Stimulated activated CD8-positive, alpha-beta memory T cell treated with anti-CD3 and anti-CD28 coated beads, Interleukin-15, amount 100 ng/mL, for 4 hours (primary cell): ENCODE data around the gene FASTK.

Source experiments
- DNase-seq, 2 donors: peaks; one replicate each; pipeline ENCODE4 v3.0.0-alpha.2; 2020; ENCODE audit warnings: low read depth in 2 of 2

The FASTK gene, protein sequence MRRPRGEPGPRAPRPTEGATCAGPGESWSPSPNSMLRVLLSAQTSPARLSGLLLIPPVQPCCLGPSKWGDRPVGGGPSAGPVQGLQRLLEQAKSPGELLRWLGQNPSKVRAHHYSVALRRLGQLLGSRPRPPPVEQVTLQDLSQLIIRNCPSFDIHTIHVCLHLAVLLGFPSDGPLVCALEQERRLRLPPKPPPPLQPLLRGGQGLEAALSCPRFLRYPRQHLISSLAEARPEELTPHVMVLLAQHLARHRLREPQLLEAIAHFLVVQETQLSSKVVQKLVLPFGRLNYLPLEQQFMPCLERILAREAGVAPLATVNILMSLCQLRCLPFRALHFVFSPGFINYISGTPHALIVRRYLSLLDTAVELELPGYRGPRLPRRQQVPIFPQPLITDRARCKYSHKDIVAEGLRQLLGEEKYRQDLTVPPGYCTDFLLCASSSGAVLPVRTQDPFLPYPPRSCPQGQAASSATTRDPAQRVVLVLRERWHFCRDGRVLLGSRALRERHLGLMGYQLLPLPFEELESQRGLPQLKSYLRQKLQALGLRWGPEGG

GRCh38 chr7:151080522-151081169 lies at the start of gene FASTK:
TSS of gene FASTK (minus strand) at chr7:151080809. CDS start at chr7:151080766, 43 bp downstream.
- peak; percentile 75 to 77 for DNase-seq

GRCh38 chr7:151129960-151130591 lies 49.5 kb upstream of the FASTK start:
- no peak for DNase-seq

DNA sequence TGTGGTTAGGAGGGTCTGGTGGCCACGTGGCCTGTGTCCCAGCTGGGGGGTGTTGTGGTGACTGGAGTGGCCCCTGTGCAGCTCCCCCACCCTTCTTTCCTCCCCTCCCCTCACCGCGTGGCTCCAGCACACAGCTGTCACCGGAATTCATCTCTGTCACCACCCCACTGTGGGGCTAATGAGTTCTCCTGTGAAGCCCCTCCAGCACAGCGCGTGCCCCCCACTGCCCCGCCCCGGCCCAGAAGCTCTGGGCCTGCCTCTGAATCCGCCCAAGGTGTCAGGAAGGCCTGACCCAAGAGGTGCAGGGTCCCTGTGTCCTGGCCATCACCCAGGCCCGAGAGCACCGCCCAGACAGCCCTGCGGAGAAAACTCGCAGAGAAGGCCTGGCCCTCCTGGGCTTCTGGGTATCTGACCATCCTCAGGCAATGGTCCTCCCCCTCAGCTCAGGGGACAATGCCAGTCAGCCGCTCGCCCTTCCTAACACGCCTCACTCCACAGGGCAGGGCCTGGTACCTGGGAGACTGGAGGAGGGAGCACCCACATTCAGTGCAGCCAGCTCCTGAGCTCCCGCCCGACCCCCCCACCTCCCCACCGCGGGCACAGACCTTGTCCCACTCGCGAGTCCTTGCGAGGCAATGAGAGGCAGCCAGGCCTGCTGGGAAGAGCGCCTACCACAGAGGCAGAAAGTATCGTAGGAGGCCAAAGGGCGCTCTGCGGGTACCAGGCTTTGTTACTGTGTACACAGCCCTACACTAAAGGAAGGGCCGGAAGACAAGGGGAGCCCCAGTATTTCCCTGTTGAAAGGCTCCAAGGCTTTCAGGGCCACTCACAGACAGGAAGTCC lies 48.7 kb upstream of the FASTK start:
- DNase-seq = no peak

GRCh38 chr7:151128716-151129115 lies 48.1 kb upstream of the FASTK start:
- DNase-seq = no peak

- DNase-seq = no peak
Observed at GRCh38 chr7:151128144-151128543, 47.5 kb upstream of the FASTK start.

- no peak for DNase-seq
Observed at GRCh38 chr7:151126491-151127137, 46.0 kb upstream of the FASTK start.

GRCh38 chr7:151125846-151126481 lies 45.4 kb upstream of the FASTK start:
- no peak for DNase-seq

DNA sequence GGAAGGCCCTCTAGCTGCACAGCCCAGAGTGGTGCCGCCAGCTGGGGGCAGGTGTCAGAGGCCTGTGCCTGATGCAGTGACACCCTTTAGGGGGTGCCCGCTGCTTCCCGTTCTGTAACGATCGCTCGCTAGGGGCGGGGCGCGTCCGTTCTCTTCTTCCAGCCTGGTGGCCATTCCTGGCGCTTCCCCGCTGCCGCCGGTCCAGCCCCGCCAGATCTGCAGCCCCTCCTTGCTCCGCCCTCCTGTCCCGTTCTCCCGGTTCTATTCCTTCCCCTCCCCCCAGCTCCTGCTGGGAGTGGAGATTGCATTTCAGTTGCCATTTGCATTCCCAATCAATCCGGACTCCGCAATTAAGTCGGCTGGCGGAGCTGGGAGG lies 44.8 kb upstream of the FASTK start:
- DNase-seq = no peak

GRCh38 chr7:151124899-151125399 lies 44.3 kb upstream of the FASTK start:
- no peak for DNase-seq

- no peak for DNase-seq
Observed at GRCh38 chr7:151124481-151124880, 43.9 kb upstream of the FASTK start.

GRCh38 chr7:151123822-151124464 lies 43.3 kb upstream of the FASTK start:
- peak; percentile 44 to 63 for DNase-seq

DNA sequence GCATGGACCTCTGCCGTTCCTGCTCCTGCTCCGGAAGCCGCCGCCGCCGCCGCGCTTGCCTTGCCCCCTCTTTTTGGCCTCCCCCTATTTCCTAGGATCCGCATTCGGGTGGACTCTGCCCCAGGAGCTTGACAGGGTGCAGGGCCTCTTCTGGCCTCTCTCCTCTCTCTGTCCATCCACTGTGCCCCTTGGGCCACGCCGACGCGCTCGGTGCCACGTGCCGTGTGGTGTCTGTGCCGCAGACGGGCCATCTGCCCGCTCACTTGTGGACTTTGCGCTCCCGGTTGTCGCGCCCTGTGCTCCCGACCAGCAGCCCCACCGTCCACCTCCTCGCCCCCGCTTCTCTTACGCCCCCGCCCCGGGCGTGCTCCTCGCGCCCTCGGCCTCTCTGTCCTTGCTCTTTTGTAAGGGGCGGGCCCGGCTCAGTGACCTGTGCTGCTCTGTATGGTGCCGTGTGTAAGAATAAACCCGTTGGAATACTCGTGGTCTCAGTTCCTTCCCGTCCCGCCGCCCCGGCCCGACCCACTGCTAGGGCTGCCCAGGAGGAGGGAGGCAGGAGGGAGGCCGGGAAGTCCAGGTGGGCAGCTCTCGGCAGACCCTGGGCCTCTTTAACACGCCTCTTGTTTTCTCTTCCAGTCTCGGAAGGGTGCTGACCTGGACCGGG lies 42.7 kb upstream of the FASTK start:
- DNase-seq = no peak

- no peak for DNase-seq
Observed at GRCh38 chr7:151122796-151123157, 42.2 kb upstream of the FASTK start.

- no peak for DNase-seq
Observed at GRCh38 chr7:151122276-151122675, 41.7 kb upstream of the FASTK start.

DNA sequence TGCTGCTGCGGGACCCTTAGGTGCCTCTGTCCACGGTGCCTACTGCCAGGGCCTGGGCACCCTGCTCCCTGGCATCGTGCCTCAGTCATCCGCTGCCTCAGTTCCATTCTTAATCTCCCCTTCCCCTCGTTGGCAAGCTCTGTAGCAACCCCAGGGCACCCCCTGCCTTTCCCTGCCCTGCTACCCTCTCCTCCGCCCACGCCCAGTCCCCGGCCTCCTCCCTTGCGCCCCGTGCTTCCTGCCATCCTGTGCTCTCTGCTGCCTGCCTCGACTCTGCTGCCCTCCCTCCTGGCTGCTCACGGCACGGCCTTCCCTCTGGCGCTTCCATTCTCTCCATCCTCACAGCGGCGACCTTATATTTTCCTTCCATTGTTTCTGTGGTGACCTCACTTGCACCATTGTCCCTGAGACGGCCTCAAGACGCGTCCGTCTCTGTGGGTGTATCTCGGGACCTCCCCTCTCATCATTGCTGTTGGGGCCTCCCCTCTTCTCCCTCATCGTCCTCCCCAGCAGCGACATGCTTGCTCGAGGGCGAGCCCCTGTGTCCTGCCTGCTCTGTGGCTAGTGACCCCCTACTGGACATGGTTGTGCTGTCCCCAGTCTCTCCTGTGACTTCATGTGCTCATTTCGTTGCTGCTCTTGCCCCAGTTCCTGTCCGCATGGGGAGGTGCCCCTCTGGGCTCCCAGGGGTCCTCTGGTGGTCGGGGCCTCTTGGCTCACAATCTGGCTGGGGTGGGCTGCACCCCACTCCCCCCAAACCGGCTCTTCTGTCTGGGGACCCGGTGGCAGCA lies 41.0 kb upstream of the FASTK start:
- DNase-seq = no peak

- DNase-seq = no peak
Observed at GRCh38 chr7:151120896-151121295, 40.3 kb upstream of the FASTK start.

DNA sequence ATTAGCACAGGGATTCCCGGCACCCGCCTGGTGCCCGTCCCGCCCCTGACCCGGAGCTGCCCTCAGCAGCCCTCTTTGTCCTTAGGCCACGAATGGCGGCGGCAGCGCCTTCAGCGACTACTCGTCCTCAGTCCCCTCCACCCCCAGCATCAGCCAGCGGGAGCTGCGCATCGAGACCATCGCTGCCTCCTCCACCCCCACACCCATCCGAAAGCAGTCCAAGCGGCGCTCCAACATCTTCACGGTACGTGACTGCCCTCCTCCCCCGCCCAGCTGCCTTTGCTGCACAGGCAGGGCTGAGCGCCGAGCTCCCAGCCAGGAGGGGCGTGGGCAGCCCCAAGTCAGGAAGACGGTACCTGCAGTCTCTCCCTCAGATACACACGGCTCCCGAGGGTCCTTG lies 39.3 kb upstream of the FASTK start:
- DNase-seq = no peak

DNA sequence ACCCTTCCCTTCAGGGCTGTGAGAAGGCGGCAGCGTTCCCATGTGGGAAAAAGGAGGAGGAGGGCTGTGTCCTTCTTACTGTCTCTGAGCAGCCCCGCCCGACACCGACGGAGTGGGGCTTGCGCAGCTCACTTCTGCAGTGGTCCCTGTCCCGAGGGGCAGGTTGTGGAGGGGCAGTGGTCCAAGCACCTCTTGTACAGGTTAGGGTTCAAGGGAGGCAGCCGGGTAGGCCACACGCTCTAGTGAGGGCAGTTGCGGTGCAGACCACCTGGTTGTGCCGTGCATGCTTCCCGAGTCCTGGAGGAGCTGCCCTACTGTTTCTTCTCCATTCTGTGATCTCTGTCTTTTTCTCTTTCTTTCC lies 38.4 kb upstream of the FASTK start:
- no peak for DNase-seq
